Measurements from ENCODE around the gene XXYLT1.

GRCh38 chr3:195028877-195029606 lies 241.9 kb downstream of the XXYLT1 start:
- TF ChIP-seq MAX (CRISPR knock-in tag; IDR thresholded peaks at IDR 0.05) (no peak), IRF1 (CRISPR knock-in tag; IDR thresholded peaks at IDR 0.05) (no peak), ESRRA (CRISPR knock-in tag; IDR thresholded peaks at IDR 0.05; ENCODE audit: borderline replicate concordance) (no peak), SMAD3 (CRISPR knock-in tag; IDR thresholded peaks at IDR 0.05; ENCODE audit: borderline replicate concordance) (no peak)
- TF ChIP-seq, protein P1, sequence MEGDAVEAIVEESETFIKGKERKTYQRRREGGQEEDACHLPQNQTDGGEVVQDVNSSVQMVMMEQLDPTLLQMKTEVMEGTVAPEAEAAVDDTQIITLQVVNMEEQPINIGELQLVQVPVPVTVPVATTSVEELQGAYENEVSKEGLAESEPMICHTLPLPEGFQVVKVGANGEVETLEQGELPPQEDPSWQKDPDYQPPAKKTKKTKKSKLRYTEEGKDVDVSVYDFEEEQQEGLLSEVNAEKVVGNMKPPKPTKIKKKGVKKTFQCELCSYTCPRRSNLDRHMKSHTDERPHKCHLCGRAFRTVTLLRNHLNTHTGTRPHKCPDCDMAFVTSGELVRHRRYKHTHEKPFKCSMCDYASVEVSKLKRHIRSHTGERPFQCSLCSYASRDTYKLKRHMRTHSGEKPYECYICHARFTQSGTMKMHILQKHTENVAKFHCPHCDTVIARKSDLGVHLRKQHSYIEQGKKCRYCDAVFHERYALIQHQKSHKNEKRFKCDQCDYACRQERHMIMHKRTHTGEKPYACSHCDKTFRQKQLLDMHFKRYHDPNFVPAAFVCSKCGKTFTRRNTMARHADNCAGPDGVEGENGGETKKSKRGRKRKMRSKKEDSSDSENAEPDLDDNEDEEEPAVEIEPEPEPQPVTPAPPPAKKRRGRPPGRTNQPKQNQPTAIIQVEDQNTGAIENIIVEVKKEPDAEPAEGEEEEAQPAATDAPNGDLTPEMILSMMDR (IDR thresholded peaks at IDR 0.05) = no peak
- TF ChIP-seq, protein P2, sequence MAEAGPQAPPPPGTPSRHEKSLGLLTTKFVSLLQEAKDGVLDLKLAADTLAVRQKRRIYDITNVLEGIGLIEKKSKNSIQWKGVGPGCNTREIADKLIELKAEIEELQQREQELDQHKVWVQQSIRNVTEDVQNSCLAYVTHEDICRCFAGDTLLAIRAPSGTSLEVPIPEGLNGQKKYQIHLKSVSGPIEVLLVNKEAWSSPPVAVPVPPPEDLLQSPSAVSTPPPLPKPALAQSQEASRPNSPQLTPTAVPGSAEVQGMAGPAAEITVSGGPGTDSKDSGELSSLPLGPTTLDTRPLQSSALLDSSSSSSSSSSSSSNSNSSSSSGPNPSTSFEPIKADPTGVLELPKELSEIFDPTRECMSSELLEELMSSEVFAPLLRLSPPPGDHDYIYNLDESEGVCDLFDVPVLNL (CRISPR knock-in tag; IDR thresholded peaks at IDR 0.05; ENCODE audit: borderline replicate concordance, low read depth) = no peak
- TF ChIP-seq, protein P3, sequence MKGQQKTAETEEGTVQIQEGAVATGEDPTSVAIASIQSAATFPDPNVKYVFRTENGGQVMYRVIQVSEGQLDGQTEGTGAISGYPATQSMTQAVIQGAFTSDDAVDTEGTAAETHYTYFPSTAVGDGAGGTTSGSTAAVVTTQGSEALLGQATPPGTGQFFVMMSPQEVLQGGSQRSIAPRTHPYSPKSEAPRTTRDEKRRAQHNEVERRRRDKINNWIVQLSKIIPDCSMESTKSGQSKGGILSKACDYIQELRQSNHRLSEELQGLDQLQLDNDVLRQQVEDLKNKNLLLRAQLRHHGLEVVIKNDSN (CRISPR knock-in tag; IDR thresholded peaks at IDR 0.05) = no peak

Data from WTC11 (cell line).